HEK293 (cell line): Measurements from ENCODE around the gene GNPTG.

Experiments used
- CTCF ChIA-PET: fragments of 350-600 bp; formaldehyde crosslinking; extraction: SDS; loops from one replicate; lab custom pipeline; 2021; ENCODE audit warnings: antibody characterized with exemption; lab: Yijun Ruan, JAX
- POLR2A ChIA-PET: fragments of 300-600 bp; formaldehyde crosslinking; extraction: SDS; loops from one replicate; lab custom pipeline; 2020; ENCODE audit warnings: antibody characterized with exemption, inconsistent platforms; lab: Yijun Ruan, JAX
- H3K27ac ChIP-seq: fragments of 200-500 bp; sonication (Bioruptor generic); 2 replicates; pipeline ENCODE4 v1.5.1; 2014; ENCODE audit warnings: low read depth, low read length, control low read depth, inconsistent platforms; ENCODE audit errors: extremely low read depth
- H3K36me3 ChIP-seq, 2 experiments: fragments of 200-500 bp in 1 of 2; sonication (Bioruptor generic) in 1 of 2; 1 replicate in 1 of 2; 2 replicates in 1 of 2; pipeline ENCODE4 v1.5.1; 2014 to 2017; ENCODE audit warnings: inconsistent platforms in 2 of 2, low read length in 2 of 2; ENCODE audit not compliant: control insufficient read depth in 2 of 2, insufficient read depth in 1 of 2
- H3K4me1 ChIP-seq: fragments of 200-500 bp; sonication (Bioruptor generic); 2 replicates; pipeline ENCODE4 v1.5.1; 2014; ENCODE audit warnings: mild to moderate bottlenecking, low read length, inconsistent platforms; ENCODE audit not compliant: control insufficient read depth, insufficient read depth
- H3K4me3 ChIP-seq: 2 replicates; pipeline ENCODE4 v1.5.1; 2011; ENCODE audit warnings: low read depth, mild to moderate bottlenecking, control low read depth, low read length, moderate library complexity
- H3K9me3 ChIP-seq: fragments of 200-500 bp; sonication (Bioruptor generic); 2 replicates; pipeline ENCODE4 v1.5.1; 2014; ENCODE audit warnings: low read depth, low read length, inconsistent platforms; ENCODE audit not compliant: control insufficient read depth, insufficient read depth
- AEBP2 ChIP-seq: fragments of 450-650 bp; formaldehyde crosslinking; IDR thresholded peaks from 2 replicates; pipeline ENCODE4 v1.5.1; 2016; ENCODE audit warnings: missing biosample characterization, missing genetic modification characterization, borderline replicate concordance
- HOXD13 ChIP-seq: sonication (generic); formaldehyde crosslinking; IDR thresholded peaks from 2 replicates; pipeline ENCODE4 v1.8.0; 2022; ENCODE audit warnings: missing genetic modification reagents, borderline replicate concordance
- MYNN ChIP-seq: fragments of 450-650 bp; formaldehyde crosslinking; IDR thresholded peaks from 2 replicates; pipeline ENCODE4 v1.5.1; 2016; ENCODE audit warnings: missing biosample characterization, missing genetic modification characterization, borderline replicate concordance
- PRDM10 ChIP-seq: fragments of 450-650 bp; formaldehyde crosslinking; IDR thresholded peaks from 2 replicates; pipeline ENCODE4 v1.5.1; 2016; ENCODE audit warnings: missing biosample characterization, missing genetic modification characterization
- PRDM4 ChIP-seq: fragments of 450-650 bp; formaldehyde crosslinking; IDR thresholded peaks from 2 replicates; pipeline ENCODE4 v1.5.1; 2017; ENCODE audit warnings: missing biosample characterization, missing genetic modification characterization
- ZBTB26 ChIP-seq: fragments of 450-650 bp; formaldehyde crosslinking; optimal IDR thresholded peaks from 2 replicates; pipeline ENCODE3; 2016; ENCODE audit warnings: missing biosample characterization, mild to moderate bottlenecking, missing genetic modification characterization
- ZFHX2 ChIP-seq: fragments of 450-650 bp; formaldehyde crosslinking; conservative IDR thresholded peaks from 2 replicates; pipeline ENCODE4 v1.5.1; 2016; ENCODE audit warnings: missing biosample characterization, missing genetic modification characterization
- ZFP3 ChIP-seq: fragments of 450-650 bp; formaldehyde crosslinking; IDR thresholded peaks from 2 replicates; pipeline ENCODE4 v1.5.1; 2016; ENCODE audit warnings: low read depth, missing biosample characterization, missing genetic modification characterization
- ZFP41 ChIP-seq: fragments of 450-650 bp; formaldehyde crosslinking; IDR thresholded peaks from 2 replicates; pipeline ENCODE4 v1.5.1; 2016; ENCODE audit warnings: missing biosample characterization, missing genetic modification characterization, borderline replicate concordance
- ZNF10 ChIP-seq: fragments of 450-650 bp; formaldehyde crosslinking; IDR thresholded peaks from 2 replicates; pipeline ENCODE4 v1.5.1; 2017; ENCODE audit warnings: missing biosample characterization, missing genetic modification characterization
- ZNF175 ChIP-seq: fragments of 450-650 bp; formaldehyde crosslinking; IDR thresholded peaks from 2 replicates; pipeline ENCODE4 v1.5.1; 2016; ENCODE audit warnings: missing biosample characterization, missing genetic modification characterization
- ZNF692 ChIP-seq: fragments of 450-650 bp; formaldehyde crosslinking; IDR thresholded peaks from 2 replicates; pipeline ENCODE4 v1.5.1; 2016; ENCODE audit warnings: missing biosample characterization, missing genetic modification characterization

GNPTG gene

GRCh38 chr16:1333854-1334700 is 17.7 kb upstream of the GNPTG start (continued):
- TF ChIP-seq HOXD13 (CRISPR knock-in tag) (no peak), ZNF175 (tag by site-specific recombination) (no peak), ZBTB26 (tag by site-specific recombination) (peak; percentile 22), ZNF692 (tag by site-specific recombination) (peak; percentile 53), ZFHX2 (tag by site-specific recombination) (peak; percentile 67; the same call in 1 of the 2 replicates)
- TF ChIP-seq, all 188 proteins: peak for 12

GRCh38 chr16:1334739-1335138 is 17.0 kb upstream of the GNPTG start:
- H3K27ac ChIP-seq: no peak overlapping the region
- TF ChIP-seq ZNF10 (tag by site-specific recombination) (peak; percentile 65), PRDM4 (tag by site-specific recombination) (no peak), ZFP3 (no peak), AEBP2 (tag by site-specific recombination) (no peak), MYNN (tag by site-specific recombination) (no peak)
- no peaks in the 10 kb centered on the region for H3K9me3 ChIP-seq
- no peaks in the 10 kb centered on the region for H3K36me3 ChIP-seq
- H3K4me1 ChIP-seq: peaks cover 2% of the 10 kb centered on the region; the same call in 1 of the 2 replicates
- ChIA-PET POLR2A (interaction anchor here (1.2 kb wide), 1 partner anchor 8 kb away, joined by 3 read pairs; no protein-coding TSS in a partner anchor), CTCF (interaction anchor here (1.2 kb wide), 1 partner anchor 18 kb away, joined by 3 read pairs; no protein-coding TSS in a partner anchor)
- no peak overlapping the region for H3K4me3 ChIP-seq

GRCh38 chr16:1335211-1335971 is 16.3 kb upstream of the GNPTG start:
- CTCF ChIA-PET: interaction anchor here (0.6 to 1.2 kb wide), 2 partner anchors 19 to 395 kb away, joined by 3 read pairs; no protein-coding TSS in a partner anchor
- TF ChIP-seq ZFP41 (tag by site-specific recombination) (no peak), PRDM10 (peak; percentile 57)
- POLR2A ChIA-PET: interaction anchor here (1.0 to 1.2 kb wide), 2 partner anchors 9 to 11 kb away, joined by 3 read pairs; no protein-coding TSS in a partner anchor
- Histone ChIP-seq H3K4me3 (no peak overlapping the region), H3K27ac (no peak overlapping the region), H3K36me3 (no peaks in the 10 kb centered on the region), H3K9me3 (no peaks in the 10 kb centered on the region), H3K4me1 (peaks cover 2% of the 10 kb centered on the region; the same call in 1 of the 2 replicates)
